IPS-20b (cell line): ENCODE data around the gene EPS8.

ENCODE experiments used
- H3K27ac ChIP-seq: one replicate; pipeline ENCODE4 v1.5.1; 2013; ENCODE audit warnings: low read length
- H3K27me3 ChIP-seq: 2 replicates; pipeline ENCODE4 v1.6.1; 2013; ENCODE audit warnings: mild to moderate bottlenecking, low read length, inconsistent platforms; ENCODE audit not compliant: insufficient read depth
- H3K36me3 ChIP-seq: 2 replicates; pipeline ENCODE4 v1.6.1; 2013; ENCODE audit warnings: low read depth, mild to moderate bottlenecking, inconsistent platforms, low read length, moderate library complexity; ENCODE audit not compliant: insufficient read depth
- H3K4me1 ChIP-seq: 2 replicates; pipeline ENCODE4 v1.6.1; 2013; ENCODE audit warnings: mild to moderate bottlenecking, control low read depth, inconsistent platforms, low read length, moderate library complexity; ENCODE audit not compliant: insufficient read depth
- H3K4me3 ChIP-seq: 2 replicates; pipeline ENCODE4 v1.5.1; 2013; ENCODE audit warnings: mild to moderate bottlenecking, low read length, inconsistent platforms
- H3K9ac ChIP-seq: 2 replicates; pipeline ENCODE4 v1.6.1; 2013; ENCODE audit warnings: low read depth, mild to moderate bottlenecking, inconsistent platforms, low read length, moderate library complexity
- H3K9me3 ChIP-seq: 2 replicates; pipeline ENCODE4 v1.6.1; 2013; ENCODE audit warnings: mild to moderate bottlenecking, low read depth, low read length, inconsistent platforms; ENCODE audit not compliant: insufficient read depth

Gene EPS8

GRCh38 chr12:15583804-15584203 is 205.4 kb downstream of the EPS8 start:
- Histone ChIP-seq H3K4me1 (no peaks in the 10 kb centered on the region), H3K27me3 (no peaks in the 10 kb centered on the region), H3K36me3 (no peaks in the 10 kb centered on the region), H3K27ac (no peak overlapping the region), H3K9me3 (no peaks in the 10 kb centered on the region), H3K9ac (no peak overlapping the region), H3K4me3 (no peak overlapping the region)

GRCh38 chr12:15581006-15581405 is 208.2 kb downstream of the EPS8 start:
- H3K36me3 ChIP-seq: no peaks in the 10 kb centered on the region
- no peak overlapping the region for H3K27ac ChIP-seq
- H3K9ac ChIP-seq: no peak overlapping the region
- no peak overlapping the region for H3K4me3 ChIP-seq
- H3K9me3 ChIP-seq: no peaks in the 10 kb centered on the region
- H3K27me3 ChIP-seq: no peaks in the 10 kb centered on the region
- no peaks in the 10 kb centered on the region for H3K4me1 ChIP-seq

GRCh38 chr12:15580431-15580830 is 208.8 kb downstream of the EPS8 start:
- H3K4me3 ChIP-seq: no peak overlapping the region
- H3K27ac ChIP-seq: no peak overlapping the region
- no peaks in the 10 kb centered on the region for H3K36me3 ChIP-seq
- H3K9ac ChIP-seq: no peak overlapping the region
- H3K9me3 ChIP-seq: no peaks in the 10 kb centered on the region
- H3K4me1 ChIP-seq: no peaks in the 10 kb centered on the region
- no peaks in the 10 kb centered on the region for H3K27me3 ChIP-seq

- no peak overlapping the region for H3K9ac ChIP-seq
- H3K36me3 ChIP-seq: no peaks in the 10 kb centered on the region
- no peak overlapping the region for H3K27ac ChIP-seq
- no peak overlapping the region for H3K4me3 ChIP-seq
- no peaks in the 10 kb centered on the region for H3K9me3 ChIP-seq
- no peaks in the 10 kb centered on the region for H3K27me3 ChIP-seq
- H3K4me1 ChIP-seq: no peaks in the 10 kb centered on the region
Measured at GRCh38 chr12:15575671-15576541, 213.3 kb downstream of the EPS8 start.

GRCh38 chr12:15574353-15574752 is 214.8 kb downstream of the EPS8 start:
- H3K27ac ChIP-seq: no peak overlapping the region
- no peak overlapping the region for H3K4me3 ChIP-seq
- no peaks in the 10 kb centered on the region for H3K27me3 ChIP-seq
- H3K9me3 ChIP-seq: no peaks in the 10 kb centered on the region
- H3K4me1 ChIP-seq: no peaks in the 10 kb centered on the region
- no peak overlapping the region for H3K9ac ChIP-seq
- H3K36me3 ChIP-seq: no peaks in the 10 kb centered on the region
